ENCODE measurements around the gene EPAS1.

DNA sequence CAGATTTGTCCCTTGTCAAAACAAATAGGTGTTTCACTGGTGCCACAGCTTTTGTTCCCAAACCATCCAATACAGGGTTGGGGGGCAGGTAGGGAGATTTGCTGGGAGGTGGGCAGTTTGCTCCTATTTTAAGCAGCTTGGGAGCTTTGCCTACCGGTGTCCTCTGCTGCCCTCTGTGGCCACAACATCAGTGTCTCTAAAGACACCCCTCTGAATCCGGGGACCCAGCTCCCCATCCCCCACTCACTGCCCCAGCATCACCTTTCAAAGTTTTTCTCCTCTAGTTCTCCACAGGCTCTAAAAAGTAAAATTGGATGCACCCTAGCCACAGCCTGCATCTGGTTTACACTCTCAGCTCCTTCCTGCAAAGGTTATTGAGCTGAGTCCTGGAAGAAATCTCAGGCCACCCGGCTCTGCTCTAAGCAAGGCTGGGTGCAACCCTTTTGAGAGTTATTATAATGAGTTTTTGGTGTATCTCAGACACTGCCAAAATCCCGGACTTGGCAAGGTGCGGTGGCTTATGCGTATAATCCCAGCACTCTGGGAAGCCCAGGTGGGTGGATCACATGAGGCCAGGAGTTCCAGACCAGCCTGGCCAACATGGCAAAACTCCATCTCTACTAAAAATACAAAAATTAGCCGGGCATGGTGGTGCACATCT lies 2.9 kb upstream of the EPAS1 start:
- no peak for TF ChIP-seq POLR2A (IDR thresholded peaks at IDR 0.05; ENCODE audit: low read length)
- TF ChIP-seq GATA1 (IDR thresholded peaks at IDR 0.05; ENCODE audit: low read depth, low read length) = no peak

Measured in erythroblast (primary cell).